ENCODE results near the gene PTPRN2. TPM values are rescaled to one million over a fixed set of nuclear protein-coding genes. Genes with fewer than 3 reads are reported as not detected.
"Not testable (repeated sequence)": the region's sequence is repeated elsewhere in the genome, so short reads cannot be mapped to it uniquely, and the experiment has no call there.

Gene PTPRN2
- total and polyA plus RNA-seq, 5 experiments from 2014 or later, result 0.69 to 1.5 (median 0.99) TPM

GRCh38 chr7:158460665-158461064 lies 127.0 kb downstream of the PTPRN2 start:
- Mint-ChIP-seq H3K27ac (no peak overlapping the region), H3K4me3 (no peak overlapping the region), H3K4me1 (no peaks in the 10 kb centered on the region), H3K36me3 (peaks cover 0 to 4% (median 0%) of the 10 kb centered on the region in 3 donors), H3K9me3 (peaks cover 0 to 23% (median 7%) of the 10 kb centered on the region in 9 donors), H3K27me3 (peaks cover 0 to 3% (median 0%) of the 10 kb centered on the region in 5 donors)
- POLR2A ChIA-PET, result no interaction called here
- ATAC-seq (no peak), DNase-seq (no peak)

GRCh38 chr7:158458716-158459282 lies 128.8 kb downstream of the PTPRN2 start:
- H3K36me3 Mint-ChIP-seq, result no peaks in the 10 kb centered on the region
- ATAC-seq (no peak), DNase-seq (no peak)
- no peak overlapping the region for H3K27ac Mint-ChIP-seq
- POLR2A ChIA-PET, result no interaction called here
- no peak overlapping the region for H3K4me3 Mint-ChIP-seq
- peaks cover 0 to 18% (median 5%) of the 10 kb centered on the region in 9 donors for H3K9me3 Mint-ChIP-seq
- H3K4me1 Mint-ChIP-seq, result no peaks in the 10 kb centered on the region
- H3K27me3 Mint-ChIP-seq, result peaks cover 0 to 3% (median 0%) of the 10 kb centered on the region in 5 donors

- Mint-ChIP-seq H3K27ac (no peak overlapping the region), H3K27me3 (peaks cover 0 to 3% (median 0%) of the 10 kb centered on the region in 5 donors)
Observed at GRCh38 chr7:158458096-158458495, 129.5 kb downstream of the PTPRN2 start.

GRCh38 chr7:158457586-158457985 lies 130.0 kb downstream of the PTPRN2 start:
- H3K36me3 Mint-ChIP-seq, H3K27ac Mint-ChIP-seq, H3K4me1 Mint-ChIP-seq, POLR2A ChIA-PET, DNase-seq, ATAC-seq, H3K27me3 Mint-ChIP-seq, H3K4me3 Mint-ChIP-seq: not testable (repeated sequence)
- peaks cover 0 to 13% (median 0%) of the 10 kb centered on the region in 9 donors for H3K9me3 Mint-ChIP-seq

More at GRCh38 chr7:158458096-158458495, 129.5 kb downstream of the PTPRN2 start:
- Mint-ChIP-seq H3K9me3 (peaks cover 0 to 14% (median under 1%) of the 10 kb centered on the region in 9 donors), H3K4me1 (peaks cover 0 to 1% (median 0%) of the 10 kb centered on the region in 4 donors), H3K4me3 (no peak overlapping the region), H3K36me3 (no peaks in the 10 kb centered on the region)
- ATAC-seq, result no peak
- DNase-seq, result no peak
- POLR2A ChIA-PET, result no interaction called here

GRCh38 chr7:158454631-158455030 lies 133.0 kb downstream of the PTPRN2 start:
- ATAC-seq (no peak), DNase-seq (no peak)
- no peak overlapping the region for H3K4me3 Mint-ChIP-seq
- POLR2A ChIA-PET, result no interaction called here
- H3K9me3 Mint-ChIP-seq, result peaks cover 0 to 13% (median 0%) of the 10 kb centered on the region in 9 donors
- no peaks in the 10 kb centered on the region for H3K36me3 Mint-ChIP-seq
- H3K27me3 Mint-ChIP-seq, result peaks cover 0 to 10% (median 7%) of the 10 kb centered on the region in 5 donors
- no peak overlapping the region for H3K27ac Mint-ChIP-seq
- peaks cover 0 to 1% (median 0%) of the 10 kb centered on the region in 4 donors for H3K4me1 Mint-ChIP-seq

GRCh38 chr7:158453663-158454062 lies 134.0 kb downstream of the PTPRN2 start:
- Mint-ChIP-seq H3K4me1 (peaks cover 0 to 1% (median 0%) of the 10 kb centered on the region in 4 donors), H3K27me3 (peaks cover 0 to 14% (median 7%) of the 10 kb centered on the region in 5 donors), H3K4me3 (no peak overlapping the region), H3K36me3 (no peaks in the 10 kb centered on the region), H3K9me3 (peaks cover 0 to 13% (median 0%) of the 10 kb centered on the region in 9 donors), H3K27ac (no peak overlapping the region)
- POLR2A ChIA-PET, result no interaction called here
- ATAC-seq (no peak), DNase-seq (no peak)

GRCh38 chr7:158452331-158452730 lies 135.3 kb downstream of the PTPRN2 start:
- H3K4me1 Mint-ChIP-seq, result peaks cover 0 to 1% (median 0%) of the 10 kb centered on the region in 4 donors
- no peak overlapping the region for H3K4me3 Mint-ChIP-seq
- peaks cover 0 to 13% (median 0%) of the 10 kb centered on the region in 9 donors for H3K9me3 Mint-ChIP-seq
- H3K27me3 Mint-ChIP-seq, result peaks cover 0 to 14% (median 5%) of the 10 kb centered on the region in 5 donors
- H3K27ac Mint-ChIP-seq, result no peak overlapping the region
- POLR2A ChIA-PET, result no interaction called here
- no peak for DNase-seq
- no peak for ATAC-seq
- no peaks in the 10 kb centered on the region for H3K36me3 Mint-ChIP-seq

GRCh38 chr7:158450476-158451124 lies 137.0 kb downstream of the PTPRN2 start:
- H3K36me3 Mint-ChIP-seq, result no peaks in the 10 kb centered on the region
- H3K9me3 Mint-ChIP-seq, result peaks cover 0 to 4% (median 0%) of the 10 kb centered on the region in 9 donors
- ATAC-seq (no peak), DNase-seq (no peak)
- H3K27ac Mint-ChIP-seq, result no peak overlapping the region
- peaks cover 0 to 1% (median 0%) of the 10 kb centered on the region in 4 donors for H3K4me1 Mint-ChIP-seq
- H3K4me3 Mint-ChIP-seq, result no peak overlapping the region
- POLR2A ChIA-PET, result no interaction called here
- H3K27me3 Mint-ChIP-seq, result peaks cover 0 to 14% (median 4%) of the 10 kb centered on the region in 5 donors

- no peak for DNase-seq
- Mint-ChIP-seq H3K27ac (no peak overlapping the region), H3K36me3 (no peaks in the 10 kb centered on the region), H3K4me3 (no peak overlapping the region), H3K9me3 (peaks cover 0 to 3% (median 0%) of the 10 kb centered on the region in 9 donors), H3K27me3 (peaks cover 0 to 18% (median 6%) of the 10 kb centered on the region in 5 donors), H3K4me1 (peaks cover 0 to 1% (median 0%) of the 10 kb centered on the region in 4 donors)
- no peak for ATAC-seq
- POLR2A ChIA-PET, result no interaction called here
Observed at GRCh38 chr7:158449942-158450341, 137.7 kb downstream of the PTPRN2 start.

- Mint-ChIP-seq H3K27me3 (peaks cover 0 to 24% (median 8%) of the 10 kb centered on the region in 5 donors), H3K9me3 (peaks cover 0 to 3% (median 0%) of the 10 kb centered on the region in 9 donors), H3K36me3 (no peaks in the 10 kb centered on the region), H3K4me1 (peaks cover 0 to 1% (median 0%) of the 10 kb centered on the region in 4 donors), H3K27ac (no peak overlapping the region), H3K4me3 (no peak overlapping the region)
- POLR2A ChIA-PET, result no interaction called here
- ATAC-seq (no peak), DNase-seq (no peak)
Observed at GRCh38 chr7:158449266-158449665, 138.4 kb downstream of the PTPRN2 start.

- POLR2A ChIA-PET, result no interaction called here
- Mint-ChIP-seq H3K4me3 (no peak overlapping the region), H3K4me1 (no peaks in the 10 kb centered on the region), H3K27me3 (peaks cover 0 to 26% (median 10%) of the 10 kb centered on the region in 5 donors), H3K9me3 (peaks cover 0 to 3% (median 0%) of the 10 kb centered on the region in 9 donors), H3K36me3 (no peaks in the 10 kb centered on the region), H3K27ac (no peak overlapping the region)
- ATAC-seq (no peak), DNase-seq (no peak)
Observed at GRCh38 chr7:158448430-158449100, 139.1 kb downstream of the PTPRN2 start.

GRCh38 chr7:158447506-158448171 lies 140.0 kb downstream of the PTPRN2 start:
- peaks cover 0 to 3% (median 0%) of the 10 kb centered on the region in 9 donors for H3K9me3 Mint-ChIP-seq
- H3K4me3 Mint-ChIP-seq, result no peak overlapping the region
- ATAC-seq (no peak), DNase-seq (no peak)
- no peaks in the 10 kb centered on the region for H3K4me1 Mint-ChIP-seq
- peaks cover 0 to 26% (median 10%) of the 10 kb centered on the region in 5 donors for H3K27me3 Mint-ChIP-seq
- no peaks in the 10 kb centered on the region for H3K36me3 Mint-ChIP-seq
- no peak overlapping the region for H3K27ac Mint-ChIP-seq
- POLR2A ChIA-PET, result no interaction called here

Measured in naive thymus-derived CD8-positive, alpha-beta T cell (primary cell).